HPDE6-E6E7 (cell line): Measurements from ENCODE around the gene RET.
A peak's percentile ranks its signal among the peaks of the same experiment; 100 is the strongest.

Experiments
- DNase-seq: peaks from one replicate; pipeline ENCODE4 v3.0.0; 2011; ENCODE audit warnings: missing footprints; ENCODE audit errors: extremely low spot score

The RET gene

GRCh38 chr10:43076876-43077420 lies at the start of gene RET:
Gene RET (plus strand): TSS chr10:43077069. CDS start chr10:43077259, 190 bp downstream.
- peak; percentile 37 for DNase-seq

GRCh38 chr10:43027331-43027955 lies 49.4 kb upstream of the RET start:
- no peak for DNase-seq

DNA sequence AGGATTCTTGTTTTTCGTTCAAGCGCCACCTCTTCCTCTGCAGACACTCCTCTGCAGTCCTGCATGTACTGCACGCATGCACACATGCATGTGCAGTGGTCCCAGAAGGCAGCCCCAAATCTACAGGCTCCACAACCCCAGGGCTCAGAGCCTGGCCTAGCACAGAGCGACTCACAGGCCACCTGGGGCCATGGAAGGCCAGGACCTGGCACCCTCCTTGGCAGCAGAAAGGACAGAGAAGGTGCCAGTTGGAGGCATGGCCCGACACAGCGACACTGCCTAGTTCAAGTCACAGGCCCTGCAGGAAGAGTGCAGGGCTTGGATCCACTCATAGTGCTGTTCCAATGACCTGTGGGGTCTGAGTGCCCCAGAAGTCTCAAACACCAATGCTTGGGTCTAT lies 48.7 kb upstream of the RET start:
- DNase-seq, result no peak

DNA sequence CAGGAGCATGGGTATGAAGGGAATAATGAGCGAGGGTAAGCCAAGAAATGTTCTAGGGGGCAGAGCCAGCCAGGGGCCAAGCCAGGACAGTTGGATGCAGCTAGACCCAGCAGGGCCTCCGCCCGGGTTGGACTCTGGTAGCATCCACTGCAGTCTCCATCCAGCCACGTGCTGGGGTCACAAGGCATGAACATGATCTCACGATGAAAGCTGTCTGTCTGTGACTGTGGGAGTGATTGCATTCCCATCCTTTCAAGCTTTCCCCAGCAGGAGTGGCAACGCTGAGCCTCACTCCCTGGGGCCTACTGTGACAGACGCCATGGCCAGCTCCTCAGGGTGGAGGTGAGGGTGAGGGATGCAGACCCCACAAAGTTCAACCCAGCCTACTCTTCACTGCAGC lies 47.8 kb upstream of the RET start:
- DNase-seq, result no peak

DNA sequence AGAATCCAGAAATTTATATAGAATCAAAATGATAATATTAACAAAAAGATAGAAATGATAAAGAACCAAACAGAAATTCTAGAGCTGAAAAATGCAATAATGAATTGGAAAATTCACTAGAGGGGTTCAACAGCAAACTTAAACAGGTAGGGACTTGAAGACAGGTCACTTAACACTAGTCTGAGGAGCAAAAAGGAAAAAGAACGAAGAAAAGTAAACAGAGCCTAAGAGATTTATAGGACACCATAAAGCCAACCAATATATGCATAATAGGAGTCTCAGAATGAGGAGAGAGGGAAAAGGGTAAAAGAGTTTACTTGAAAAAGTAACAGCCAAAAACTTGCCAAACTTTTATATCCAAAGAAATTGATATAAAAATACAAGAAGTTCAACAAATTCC lies 44.3 kb upstream of the RET start:
- DNase-seq, result no peak

- DNase-seq, result no peak
These were observed 41.1 kb upstream of the RET start for GRCh38 chr10:43035800-43036199.

GRCh38 chr10:43036481-43037428 lies 40.1 kb upstream of the RET start:
- no peak for DNase-seq

- DNase-seq, result no peak
These were observed 39.4 kb upstream of the RET start for GRCh38 chr10:43037440-43037839.

- no peak for DNase-seq
These were observed 38.7 kb upstream of the RET start for GRCh38 chr10:43037942-43038782.

DNA sequence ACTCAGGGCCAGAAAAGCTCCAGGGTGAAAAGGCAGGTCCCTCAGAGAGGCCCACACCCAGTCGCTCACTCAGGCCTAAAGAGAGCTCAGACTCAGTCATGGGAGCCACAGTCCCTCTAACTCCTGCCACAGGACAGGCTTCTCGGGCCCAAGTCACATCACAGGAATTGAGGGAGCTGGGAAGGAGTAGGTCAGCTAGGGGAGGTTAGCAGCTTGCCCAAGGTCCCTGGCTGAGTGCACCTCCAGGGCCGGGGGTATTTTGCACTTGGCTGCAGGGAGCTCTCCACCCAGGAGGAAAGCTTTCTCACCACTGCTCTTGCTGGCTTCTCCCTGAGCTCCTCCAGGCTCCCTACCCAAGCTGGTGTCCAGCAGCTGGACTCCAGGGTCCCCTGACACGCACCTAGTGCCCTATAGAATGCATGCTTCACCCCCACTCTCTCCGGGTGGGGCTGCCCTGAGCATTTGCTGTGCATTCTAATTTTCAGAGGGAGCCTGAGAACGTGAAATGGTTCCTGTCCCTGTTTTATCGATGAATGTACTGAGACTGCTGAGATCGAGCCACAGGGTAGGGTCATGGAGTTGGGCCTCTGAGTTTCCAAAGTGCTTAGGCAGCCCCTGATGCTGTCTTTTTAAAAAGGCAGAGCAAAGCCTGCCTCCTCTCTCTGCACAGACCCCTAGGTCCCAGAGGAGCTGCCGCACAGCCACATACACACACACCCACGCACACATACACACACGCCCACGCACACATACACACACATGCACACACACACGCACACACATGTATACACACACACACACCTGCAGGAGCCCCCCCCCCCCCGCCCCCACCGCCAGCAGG lies 37.9 kb upstream of the RET start:
- no peak for DNase-seq

- DNase-seq, result no peak
These were observed 37.0 kb upstream of the RET start for GRCh38 chr10:43039624-43040481.

DNA sequence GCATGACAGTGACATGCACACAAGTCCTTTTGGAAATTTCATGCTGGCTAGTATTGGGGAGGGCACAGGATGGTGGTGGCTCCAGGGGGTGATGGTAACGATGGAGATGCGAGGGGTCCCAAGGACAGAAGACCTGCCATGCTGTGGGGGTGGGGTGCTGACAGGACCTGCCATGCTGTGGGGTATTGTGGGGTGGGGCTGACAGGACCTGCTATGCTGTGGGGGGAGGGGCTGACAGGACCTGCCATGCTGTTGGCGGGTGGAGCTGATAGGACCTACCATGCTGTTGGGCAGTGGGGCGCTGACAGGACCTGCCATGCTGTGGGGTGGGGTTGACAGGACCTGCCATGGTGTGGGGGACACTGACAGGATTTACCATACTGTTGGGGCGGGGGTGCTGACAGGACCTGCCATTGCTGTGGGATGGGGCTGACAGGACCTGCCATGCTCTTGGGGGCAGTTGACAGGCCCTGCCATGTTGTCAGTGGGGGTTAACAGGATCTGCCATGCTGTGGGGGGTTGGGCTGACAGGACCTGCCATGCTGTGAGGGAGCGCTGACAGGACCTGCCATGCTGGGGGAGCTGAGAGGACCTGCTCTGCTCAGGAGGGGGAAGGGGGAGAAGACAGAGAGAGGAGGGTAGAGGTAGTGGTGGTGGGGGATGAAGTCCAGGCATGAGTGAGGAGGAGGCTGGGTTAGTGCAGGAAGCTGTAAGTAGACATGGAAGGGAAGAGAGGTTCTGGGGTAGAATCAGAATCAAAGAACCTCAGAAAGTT lies 36.2 kb upstream of the RET start:
- DNase-seq, result no peak

DNA sequence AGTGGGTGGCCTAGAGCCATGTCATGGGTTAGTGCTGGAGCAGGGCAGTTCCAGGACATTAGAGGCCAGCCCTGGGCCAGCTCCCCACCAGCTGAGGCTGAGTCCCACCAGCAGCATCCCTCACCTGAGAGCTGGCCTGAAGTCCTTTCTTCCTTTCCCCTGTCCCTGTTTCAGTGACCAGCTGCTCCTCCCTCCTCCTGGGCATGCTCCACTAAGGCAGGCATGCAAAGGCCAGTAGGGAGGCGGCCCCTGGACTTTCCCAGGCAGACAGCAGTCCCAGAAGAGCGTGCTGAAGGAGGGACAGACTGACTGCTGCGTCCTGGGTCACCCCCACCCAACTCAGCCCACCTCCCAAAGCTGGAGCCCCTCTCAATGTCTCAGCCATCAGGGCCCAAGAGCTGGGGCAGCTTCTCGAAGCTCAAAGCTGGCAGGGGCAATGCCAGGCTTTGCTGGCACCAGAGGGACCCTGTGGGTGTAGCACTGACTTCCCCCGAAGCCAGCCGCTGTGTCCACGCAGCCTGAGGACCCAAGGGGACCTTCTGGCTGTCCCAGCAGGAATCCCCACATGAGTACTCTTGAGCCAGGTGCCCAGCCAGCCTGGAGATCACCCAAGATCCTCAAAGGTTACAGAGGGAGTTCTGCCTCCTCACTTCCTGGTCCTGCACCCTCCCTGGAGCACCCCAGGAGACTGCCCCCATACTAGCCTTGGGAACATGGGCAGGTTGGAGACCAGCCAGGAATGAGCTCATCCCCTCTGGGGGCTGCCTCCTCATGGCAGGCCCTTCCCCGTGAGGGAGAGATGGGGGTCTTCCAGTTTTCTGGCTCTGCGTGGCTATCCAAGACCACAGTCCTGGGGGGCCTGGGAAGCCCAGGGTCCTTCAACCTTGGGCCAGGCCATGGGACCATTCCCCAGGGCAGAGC lies 35.2 kb upstream of the RET start:
- no peak for DNase-seq

GRCh38 chr10:43042503-43043341 lies 34.1 kb upstream of the RET start:
- DNase-seq, result no peak

DNA sequence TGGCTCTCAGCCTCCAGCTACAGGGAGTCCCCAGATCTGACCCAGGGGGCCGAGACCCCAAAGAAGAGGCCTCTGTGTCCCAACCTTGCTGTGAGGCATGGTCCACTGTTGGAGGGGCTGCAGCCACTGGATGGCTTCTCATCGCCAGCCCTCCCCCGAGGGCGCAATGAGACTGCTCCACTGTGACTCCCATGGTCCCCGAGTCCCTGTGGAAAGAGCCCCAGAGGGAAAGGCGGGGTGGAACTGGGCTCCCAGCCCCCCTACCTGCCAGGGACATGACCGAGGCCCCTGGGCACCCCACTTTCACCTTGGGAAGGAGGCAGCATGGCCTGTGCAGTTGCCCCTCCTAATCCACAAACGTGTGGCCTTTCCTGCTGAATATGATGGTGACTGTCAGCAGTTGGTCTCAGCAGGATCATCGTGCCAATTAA lies 33.5 kb upstream of the RET start:
- no peak for DNase-seq

DNA sequence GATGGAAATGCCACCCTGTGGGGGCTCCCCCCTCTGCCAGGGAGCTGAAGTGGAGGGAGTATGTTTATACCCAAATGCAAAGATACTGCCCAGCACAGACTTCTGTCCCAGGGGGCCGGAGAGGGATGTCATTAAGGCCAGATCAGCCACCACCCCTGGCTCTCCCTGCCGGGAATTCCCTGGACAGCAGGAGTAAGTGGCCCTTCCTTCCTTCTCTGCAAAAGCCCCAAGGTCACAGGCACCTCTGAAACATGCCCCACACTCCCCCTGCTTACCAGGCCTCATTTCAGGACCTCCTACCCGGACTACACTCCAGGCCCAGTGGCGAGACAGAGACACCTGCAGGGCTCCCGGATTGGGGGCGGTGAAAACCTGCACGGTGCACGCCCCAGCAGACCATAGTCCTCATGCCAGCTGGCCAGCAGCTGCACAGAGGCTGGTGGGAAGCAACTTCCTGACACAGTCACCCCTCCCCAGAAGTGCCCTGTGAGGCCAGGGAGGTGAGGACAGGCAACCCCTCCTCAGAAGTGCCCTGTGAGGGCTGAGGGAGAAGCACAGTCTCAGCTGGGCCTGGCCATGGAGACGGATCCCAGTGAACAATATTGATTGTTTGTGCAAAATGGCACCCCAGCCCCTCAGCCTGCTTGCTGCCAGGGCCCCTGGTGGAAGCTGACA lies 33.0 kb upstream of the RET start:
- DNase-seq, result no peak
